ENCODE results near the gene CST9. TPM values are rescaled to one million over a fixed set of nuclear protein-coding genes. Genes with fewer than 3 reads are reported as not detected.

Gene CST9
- total and polyA plus RNA-seq, 10 of the 15 experiments (the other 5 are each of a cell fraction or from before 2014, with no cell fraction given): not detected

GRCh38 chr20:23632711-23633573 lies 27.2 kb upstream of the CST9 start (continued):
- TF ChIP-seq ZNF687 (IDR thresholded peaks at IDR 0.05) (no peak), HCFC1 (IDR thresholded peaks at IDR 0.05; ENCODE audit: low read length) (no peak)

- intact Hi-C loops (cut with micrococcal nuclease; ENCODE audit: unreplicated experiment) (no loop called here), in situ Hi-C loops (cut with MboI) (no loop called here)
- H3K9ac ChIP-seq (ENCODE audit: control insufficient read depth, insufficient read depth, low read length): no peak overlapping the region
- DNase-seq (ENCODE audit: low read depth, low spot score) (no peak), ATAC-seq (no peak), FAIRE-seq (no peak)
- H2AFZ ChIP-seq (ENCODE audit: control insufficient read depth, low read depth, low read length): no peak overlapping the region
- no peaks in the 10 kb centered on the region for H3K27me3 ChIP-seq (replicated peaks in 1 of 2; ENCODE audit: control insufficient read depth in 2 of 2, insufficient read depth in 2 of 2, low read length in 1 of 2)
- BruUV-seq (replicated peaks): no TSS peak
- peaks cover 9% of the 10 kb centered on the region; the same call in 1 of the 2 replicates for H3K4me1 ChIP-seq (ENCODE audit: control insufficient read depth, insufficient read depth, low read length)
- SMC1A ChIA-PET (ENCODE audit: uncharacterized antibody, unreplicated experiment): no interaction called here
- CTCF ChIA-PET: no interaction called here
- no peaks in the 10 kb centered on the region for H4K20me1 ChIP-seq (ENCODE audit: control insufficient read depth, insufficient read depth)
- H3K9me3 ChIP-seq (replicated peaks; ENCODE audit: control insufficient read depth, insufficient read depth, low read length): no peaks in the 10 kb centered on the region
- no peak overlapping the region for H3K4me2 ChIP-seq (ENCODE audit: control insufficient read depth, insufficient read depth)
- RAD21 ChIA-PET (ENCODE audit: unreplicated experiment): no interaction called here
- no peak overlapping the region for H3K27ac ChIP-seq (ENCODE audit: control insufficient read depth, insufficient read depth)
- WGBS (ENCODE audit: insufficient coverage, insufficient replicate concordance, low lambda C conversion rate, missing lambda C conversion rate): 38% methylated on average over 10 of the region's 12 CpGs
- no peaks in the 10 kb centered on the region; a peak in 1 of 4 replicates for H3K36me3 ChIP-seq (ENCODE audit: control insufficient read depth in 2 of 2, insufficient read depth in 2 of 2, low read length in 1 of 2)
- H3K79me2 ChIP-seq (ENCODE audit: control insufficient read depth, insufficient read depth, low read length): no peaks in the 10 kb centered on the region
- POLR2A ChIA-PET: no interaction called here
- no peak overlapping the region for H3K4me3 ChIP-seq
- TF ChIP-seq HSF1 (IDR thresholded peaks at IDR 0.05; ENCODE audit: low read depth, low read length) (no peak), RUNX3 (IDR thresholded peaks at IDR 0.05; ENCODE audit: low read length) (no peak), SMARCA5 (IDR thresholded peaks at IDR 0.05) (no peak), EGR1 (IDR thresholded peaks at IDR 0.05; ENCODE audit: borderline replicate concordance in 1 of 2, low read depth in 2 of 2, low read length in 2 of 2) (no peak), ATF3 (IDR thresholded peaks at IDR 0.05; ENCODE audit: borderline replicate concordance, extremely low read depth, low read depth, low read length) (no peak), BHLHE40 (IDR thresholded peaks at IDR 0.05; ENCODE audit: borderline replicate concordance in 1 of 2, low read depth in 2 of 2, low read length in 1 of 2) (no peak), RB1 (IDR thresholded peaks at IDR 0.05; ENCODE audit: borderline replicate concordance) (no peak), IRF3 (IDR thresholded peaks at IDR 0.05) (no peak), TCF7 (IDR thresholded peaks at IDR 0.05; ENCODE audit: borderline replicate concordance) (no peak), NFYA (IDR thresholded peaks at IDR 0.05; ENCODE audit: borderline replicate concordance, low read depth, low read length) (no peak), CBX3 (IDR thresholded peaks at IDR 0.05; ENCODE audit: borderline replicate concordance, low read depth) (no peak), MTA2 (IDR thresholded peaks at IDR 0.05; ENCODE audit: low read depth) (no peak)
These were observed 26.4 kb upstream of the CST9 start for GRCh38 chr20:23631981-23632710.
